ENCODE measurements around the gene DLGAP4. TPM values are rescaled to one million over a fixed set of nuclear protein-coding genes. Genes with fewer than 3 reads are reported as not detected.

Gene DLGAP4
- total and polyA plus RNA-seq, 7 donors = 53.5 to 151 (median 90.4) TPM

DNA sequence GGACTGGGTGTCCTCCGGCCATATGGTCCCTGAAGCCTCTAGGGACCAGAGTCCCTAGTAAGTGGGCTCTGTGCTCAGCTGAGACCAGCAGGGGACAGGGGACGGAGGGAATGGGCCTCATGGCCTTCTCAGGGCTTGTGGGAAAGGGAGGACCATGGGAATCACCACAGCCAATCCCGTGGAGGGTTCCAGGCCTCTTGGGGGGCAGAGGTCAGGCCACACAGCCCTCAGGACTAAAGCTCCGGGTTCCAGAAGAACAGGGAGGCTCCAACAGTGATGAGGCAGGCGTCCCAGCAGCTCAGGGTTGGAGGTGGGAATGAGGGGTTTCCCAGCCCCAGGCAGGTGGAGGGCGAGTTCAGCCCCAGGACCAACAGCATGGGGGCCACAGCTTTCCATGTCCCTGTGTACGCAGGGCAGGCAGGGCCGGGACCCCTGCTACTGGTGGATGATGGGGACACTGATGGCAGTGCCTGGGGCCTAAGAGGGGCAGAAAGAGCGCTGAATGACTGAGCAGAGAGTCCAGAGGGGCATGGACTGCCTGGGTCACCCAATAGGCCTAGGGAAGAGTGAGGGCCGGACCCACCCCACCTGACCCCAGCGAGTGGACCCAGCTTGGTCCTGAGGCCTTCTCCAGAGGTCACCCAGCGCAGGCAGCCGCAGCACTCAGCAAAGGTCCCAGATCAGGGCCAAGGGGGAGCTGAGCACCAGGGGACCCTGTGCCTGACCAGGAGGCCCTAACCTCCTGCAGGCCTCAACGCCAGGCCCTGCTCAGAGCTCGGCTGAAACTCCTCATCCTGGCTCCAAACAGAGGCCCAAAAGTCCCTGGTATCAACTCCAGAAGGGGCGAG lies 244.0 kb downstream of the DLGAP4 start:
- 82 to 84% (median 84%) methylated on average over 14 to 16 of the region's 16 CpGs for WGBS, 3 donors
- H3K27ac ChIP-seq = no peak overlapping the region
- no peaks in the 10 kb centered on the region for H3K9me3 ChIP-seq
- no peaks in the 10 kb centered on the region for H3K27me3 ChIP-seq (ENCODE audit: insufficient read depth in 3 of 3, low read length in 2 of 3)
- ATAC-seq (peak in 2 of 4 donors; percentile 21 to 36), DNase-seq (peak in 1 of 2 donors; percentile 24)
- no peaks in the 10 kb centered on the region for H3K4me1 ChIP-seq
- no peak overlapping the region for H3K4me3 ChIP-seq
- intact Hi-C loops (cut with DNase I) = no loop called here
- H3K36me3 ChIP-seq (ENCODE audit: insufficient read depth in 1 of 2, low read depth in 1 of 2) = no peaks in the 10 kb centered on the region
- TF ChIP-seq, protein P1, sequence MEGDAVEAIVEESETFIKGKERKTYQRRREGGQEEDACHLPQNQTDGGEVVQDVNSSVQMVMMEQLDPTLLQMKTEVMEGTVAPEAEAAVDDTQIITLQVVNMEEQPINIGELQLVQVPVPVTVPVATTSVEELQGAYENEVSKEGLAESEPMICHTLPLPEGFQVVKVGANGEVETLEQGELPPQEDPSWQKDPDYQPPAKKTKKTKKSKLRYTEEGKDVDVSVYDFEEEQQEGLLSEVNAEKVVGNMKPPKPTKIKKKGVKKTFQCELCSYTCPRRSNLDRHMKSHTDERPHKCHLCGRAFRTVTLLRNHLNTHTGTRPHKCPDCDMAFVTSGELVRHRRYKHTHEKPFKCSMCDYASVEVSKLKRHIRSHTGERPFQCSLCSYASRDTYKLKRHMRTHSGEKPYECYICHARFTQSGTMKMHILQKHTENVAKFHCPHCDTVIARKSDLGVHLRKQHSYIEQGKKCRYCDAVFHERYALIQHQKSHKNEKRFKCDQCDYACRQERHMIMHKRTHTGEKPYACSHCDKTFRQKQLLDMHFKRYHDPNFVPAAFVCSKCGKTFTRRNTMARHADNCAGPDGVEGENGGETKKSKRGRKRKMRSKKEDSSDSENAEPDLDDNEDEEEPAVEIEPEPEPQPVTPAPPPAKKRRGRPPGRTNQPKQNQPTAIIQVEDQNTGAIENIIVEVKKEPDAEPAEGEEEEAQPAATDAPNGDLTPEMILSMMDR (IDR thresholded peaks at IDR 0.05) = no peak

- H3K36me3 ChIP-seq (ENCODE audit: insufficient read depth in 1 of 2, low read depth in 1 of 2) = no peaks in the 10 kb centered on the region
- H3K4me1 ChIP-seq = no peaks in the 10 kb centered on the region
- ATAC-seq (no peak), DNase-seq (peak in 1 of 2 donors; percentile 49)
- WGBS, 3 donors = 68 to 70% (median 70%) methylated on average over 15 of the region's 15 CpGs
- no peaks in the 10 kb centered on the region for H3K9me3 ChIP-seq
- intact Hi-C loops (cut with DNase I) = no loop called here
- no peaks in the 10 kb centered on the region for H3K27me3 ChIP-seq (ENCODE audit: insufficient read depth in 3 of 3, low read length in 2 of 3)
- H3K4me3 ChIP-seq = no peak overlapping the region
- TF ChIP-seq, protein P1 (IDR thresholded peaks at IDR 0.05) = no peak
- H3K27ac ChIP-seq = no peak overlapping the region
Observed at GRCh38 chr20:36550790-36551299, 244.7 kb downstream of the DLGAP4 start.

DNA sequence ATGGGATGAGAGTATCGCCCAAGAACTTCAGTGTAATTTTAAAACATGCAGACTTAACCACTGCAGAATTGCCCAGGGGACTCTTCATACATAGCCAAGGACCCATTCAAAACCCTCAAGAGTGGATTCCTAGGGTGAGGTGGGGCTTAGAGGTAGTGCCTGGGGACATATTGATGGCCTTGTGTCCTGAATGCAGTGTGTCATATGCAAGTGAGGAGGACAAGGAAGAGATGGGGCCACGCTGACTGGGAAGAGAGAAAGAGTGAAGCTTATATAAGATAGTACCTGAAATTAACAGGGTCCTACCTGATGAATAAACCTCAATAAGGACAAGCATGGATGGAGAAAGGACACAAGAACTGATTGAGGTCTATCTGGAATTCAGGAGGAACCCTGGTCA lies 249.1 kb downstream of the DLGAP4 start:
- H3K4me3 ChIP-seq = no peak overlapping the region
- no peak for ATAC-seq
- 92 to 96% (median 94%) methylated on average over 2 of the region's 2 CpGs for WGBS, 3 donors
- no peak for DNase-seq
- H3K27ac ChIP-seq = no peak overlapping the region
- H3K4me1 ChIP-seq = no peaks in the 10 kb centered on the region
- H3K9me3 ChIP-seq = no peaks in the 10 kb centered on the region
- TF ChIP-seq, protein P1 (IDR thresholded peaks at IDR 0.05) = no peak
- no peaks in the 10 kb centered on the region for H3K27me3 ChIP-seq (ENCODE audit: insufficient read depth in 3 of 3, low read length in 2 of 3)
- intact Hi-C loops (cut with DNase I) = no loop called here
- H3K36me3 ChIP-seq (ENCODE audit: insufficient read depth in 1 of 2, low read depth in 1 of 2) = no peaks in the 10 kb centered on the region

- H3K36me3 ChIP-seq (ENCODE audit: insufficient read depth in 1 of 2, low read depth in 1 of 2) = no peaks in the 10 kb centered on the region
- H3K4me3 ChIP-seq = no peak overlapping the region
- no peaks in the 10 kb centered on the region for H3K9me3 ChIP-seq
- ATAC-seq = no peak
- TF ChIP-seq, protein P1 (IDR thresholded peaks at IDR 0.05) = no peak
- no peak overlapping the region for H3K27ac ChIP-seq
- no peak for DNase-seq
- 69 to 73% (median 72%) methylated on average over 2 of the region's 2 CpGs for WGBS, 3 donors
- H3K27me3 ChIP-seq (ENCODE audit: insufficient read depth in 3 of 3, low read length in 2 of 3) = no peaks in the 10 kb centered on the region
- no peaks in the 10 kb centered on the region for H3K4me1 ChIP-seq
- intact Hi-C loops (cut with DNase I) = no loop called here
Observed at GRCh38 chr20:36562724-36563123, 256.6 kb downstream of the DLGAP4 start.

Data from psoas muscle (tissue), 8 donors.